A172 (cell line): ENCODE measurements around the gene TCF7. TPM values are rescaled to one million over a fixed set of nuclear protein-coding genes. Genes with fewer than 3 reads are reported as not detected.

ENCODE experiments used
- DNase-seq: peaks from one replicate; pipeline ENCODE4 v3.0.0-alpha.2; 2015; ENCODE audit warnings: low spot score
- total RNA-seq: library from RNA; depleted of rRNA; stranded (reverse); fragments of >200 nt; shearing (Covaris generic); gene quantifications from 2 replicates; pipeline ENCODE4 v1.2.3, GENCODE V29; 2014

The TCF7 gene
- total RNA-seq, 1 experiment from 2014 or later, result 4.8 TPM

DNA sequence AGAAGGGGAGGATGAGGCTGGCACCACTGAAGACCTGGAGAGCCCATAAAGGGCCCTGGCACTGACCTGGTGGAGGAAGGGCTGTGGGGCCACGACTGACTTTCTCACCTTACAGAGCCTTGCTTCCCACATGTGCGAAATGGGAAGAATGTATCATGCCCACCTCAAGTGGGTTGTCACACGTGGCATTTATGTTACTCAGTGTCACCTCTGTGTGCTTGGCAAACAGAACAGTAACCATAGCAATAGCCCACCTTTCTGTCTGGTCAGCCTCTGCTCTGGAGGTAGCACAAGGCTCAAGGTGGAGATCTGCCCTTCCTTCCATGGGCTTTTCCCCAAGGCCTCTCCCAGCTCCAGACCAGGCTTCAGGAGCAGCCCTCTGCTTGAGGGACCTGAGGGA is 16.7 kb downstream of the TCF7 start:
- DNase-seq, result no peak

DNA sequence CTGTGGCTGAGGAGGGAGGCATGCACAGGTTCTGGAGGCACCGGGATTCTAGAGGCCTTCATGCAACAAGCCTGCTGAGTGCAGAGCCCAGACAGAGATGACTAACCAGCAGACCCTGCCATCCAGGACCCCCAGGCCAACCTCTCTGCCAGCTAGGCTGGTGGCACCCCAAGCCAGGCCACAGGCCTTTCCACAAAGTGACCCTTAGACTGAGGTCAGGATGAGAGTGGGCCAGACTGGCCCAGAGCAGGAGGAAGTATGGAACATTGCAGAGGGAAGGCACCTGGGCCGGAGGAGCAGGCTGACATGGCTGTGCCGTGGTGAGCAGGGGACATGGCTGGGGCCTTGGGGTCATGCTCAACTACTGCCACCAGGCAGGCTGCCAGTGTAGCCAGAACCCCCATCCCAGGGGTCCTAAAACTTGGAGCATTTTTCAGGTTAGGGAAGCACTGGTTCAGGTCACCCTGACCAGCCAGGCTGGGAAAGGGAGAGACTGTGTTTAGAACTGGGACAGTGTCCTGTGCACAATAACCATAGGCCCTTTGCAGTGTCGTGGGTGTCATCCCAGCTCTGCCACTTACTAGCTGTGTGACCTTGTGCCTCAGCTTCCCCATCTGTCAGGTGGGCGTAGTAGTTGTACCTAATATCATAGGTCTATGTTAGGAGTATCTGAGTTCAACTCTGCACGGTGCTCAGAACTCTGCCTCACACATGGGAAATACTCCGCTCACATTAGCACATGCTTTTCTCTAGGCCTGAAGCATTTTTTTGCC is 17.3 kb downstream of the TCF7 start:
- DNase-seq, result no peak

DNA sequence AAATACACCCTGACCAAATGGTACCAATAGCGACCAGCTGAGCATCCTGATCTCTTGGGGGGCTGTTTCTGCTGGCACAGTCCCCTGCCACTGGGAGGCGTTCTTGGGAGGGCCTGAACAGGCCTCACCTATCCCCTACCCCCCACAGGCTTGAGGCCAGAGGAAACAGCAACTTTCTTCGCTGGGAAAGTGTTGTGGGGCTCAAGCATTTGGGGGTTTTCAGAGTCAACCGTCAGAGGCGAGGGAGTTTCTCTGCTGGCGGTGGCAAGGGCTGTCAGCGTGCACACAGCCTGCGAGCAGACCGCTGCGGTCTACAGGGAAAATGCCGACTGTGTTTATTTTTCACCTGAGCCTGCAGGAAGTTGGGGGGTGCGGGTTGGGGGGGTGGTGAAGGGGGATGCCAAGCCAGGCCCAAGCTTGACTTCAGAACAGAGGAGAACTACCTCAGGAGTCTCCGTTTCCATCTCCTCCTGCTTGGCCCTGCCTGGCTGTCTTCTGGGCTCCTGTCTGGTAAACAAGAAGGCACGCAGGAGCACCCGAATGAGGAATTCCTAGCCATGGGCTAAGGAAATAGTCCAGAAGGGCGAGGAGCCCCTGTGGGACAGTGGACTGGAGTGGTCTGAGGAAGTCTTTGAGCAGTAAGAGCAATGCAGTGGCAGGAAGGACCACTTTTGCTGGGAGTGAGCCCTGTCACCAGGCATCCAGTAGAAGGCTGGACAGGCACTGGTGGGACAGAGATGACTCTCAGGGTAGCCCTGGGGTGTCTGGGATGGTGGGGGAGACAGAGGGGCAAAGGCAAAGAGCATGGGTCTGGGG is 18.1 kb downstream of the TCF7 start:
- no peak for DNase-seq

DNA sequence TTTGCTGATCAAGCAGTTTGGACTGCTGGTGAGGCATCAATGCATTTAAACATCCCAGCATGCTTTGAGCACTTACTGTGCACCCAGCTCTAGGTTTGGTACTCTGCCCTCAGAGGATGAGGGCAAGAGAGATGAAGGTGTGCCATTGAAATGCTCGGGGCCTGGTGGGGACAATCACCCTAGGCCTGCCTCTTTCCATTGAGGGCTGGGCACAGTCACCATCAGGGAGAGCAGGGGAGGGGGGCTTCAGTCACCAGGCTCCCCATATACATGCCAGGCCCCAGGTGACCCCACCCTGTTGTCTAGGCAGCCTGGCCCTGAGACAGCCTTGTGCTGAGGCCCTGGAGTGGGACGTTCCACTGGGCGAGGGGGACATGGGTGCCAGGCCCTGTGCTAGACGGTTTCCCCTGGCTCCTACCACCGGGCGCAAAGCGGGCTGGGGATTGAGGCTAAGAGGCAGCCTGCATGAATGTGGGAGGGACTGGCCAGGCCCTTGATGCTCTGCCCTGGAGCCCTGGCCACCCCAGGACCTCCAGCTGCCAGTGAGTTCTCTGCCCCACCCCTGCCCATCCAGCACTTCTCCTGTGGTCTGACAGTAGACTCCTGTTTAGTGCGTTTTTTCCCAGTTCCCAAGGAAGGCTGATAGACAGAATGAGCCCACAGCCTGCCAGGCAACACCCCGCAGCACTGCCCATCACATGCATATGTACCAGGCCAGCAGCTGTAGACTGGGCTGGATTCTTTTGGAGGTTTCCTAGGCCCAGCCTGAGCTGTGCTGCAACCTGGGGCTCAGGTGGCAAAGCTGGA is 18.9 kb downstream of the TCF7 start:
- DNase-seq, result no peak

DNA sequence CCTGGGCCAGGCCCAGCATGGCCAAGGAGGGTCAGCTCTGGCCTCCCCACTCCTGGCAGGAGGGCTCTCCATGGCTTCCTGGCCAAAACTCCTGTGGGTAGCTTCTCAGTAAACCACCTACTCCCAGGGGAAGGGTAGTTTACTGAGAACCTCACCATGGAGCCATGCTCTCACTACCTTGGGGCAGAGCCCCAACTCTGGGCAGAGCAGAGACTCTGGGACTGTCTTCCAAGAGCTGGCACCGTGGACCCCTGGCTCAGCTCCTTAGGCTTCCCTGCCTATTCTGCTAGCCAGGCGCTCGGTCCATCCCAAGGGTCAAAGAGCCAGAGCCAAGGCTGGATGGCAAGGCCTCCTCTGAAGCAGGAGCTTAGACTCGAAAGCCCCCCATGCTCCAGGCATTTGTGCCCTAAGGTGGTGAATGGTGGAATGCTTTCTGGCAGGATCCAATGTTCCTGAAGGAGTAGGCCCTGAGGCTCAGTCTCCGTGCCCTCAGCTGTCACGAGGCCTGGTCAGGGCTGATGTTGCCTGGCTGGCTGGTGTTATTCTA is 19.6 kb downstream of the TCF7 start:
- DNase-seq, result no peak

DNA sequence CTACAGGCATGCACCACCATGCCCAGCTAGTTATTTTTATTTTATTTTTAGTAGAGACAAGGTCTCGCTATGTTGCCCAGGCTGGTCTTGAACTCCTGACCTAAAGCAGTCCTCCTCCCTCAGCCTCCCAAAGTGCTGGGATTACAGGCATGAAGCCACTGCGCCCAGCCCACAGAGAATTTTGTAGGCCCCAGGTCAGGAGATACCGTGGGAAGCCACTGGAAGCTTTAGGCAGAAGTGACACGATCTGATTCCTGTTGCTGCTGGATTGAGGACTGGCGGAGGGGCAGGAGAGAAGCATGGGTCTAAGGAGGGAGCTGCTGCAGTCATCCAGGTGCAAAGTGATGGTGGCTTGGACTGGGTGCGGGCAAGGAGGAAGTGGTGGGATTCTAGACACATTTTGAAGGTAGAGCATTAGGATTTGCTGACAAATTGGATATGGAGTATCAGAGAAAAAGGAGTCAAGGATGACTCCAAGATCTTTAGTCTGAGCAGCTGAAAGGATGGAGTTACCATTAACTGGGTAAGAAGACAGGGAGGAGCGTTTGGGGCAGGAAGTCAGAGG is 20.7 kb downstream of the TCF7 start:
- no peak for DNase-seq

DNA sequence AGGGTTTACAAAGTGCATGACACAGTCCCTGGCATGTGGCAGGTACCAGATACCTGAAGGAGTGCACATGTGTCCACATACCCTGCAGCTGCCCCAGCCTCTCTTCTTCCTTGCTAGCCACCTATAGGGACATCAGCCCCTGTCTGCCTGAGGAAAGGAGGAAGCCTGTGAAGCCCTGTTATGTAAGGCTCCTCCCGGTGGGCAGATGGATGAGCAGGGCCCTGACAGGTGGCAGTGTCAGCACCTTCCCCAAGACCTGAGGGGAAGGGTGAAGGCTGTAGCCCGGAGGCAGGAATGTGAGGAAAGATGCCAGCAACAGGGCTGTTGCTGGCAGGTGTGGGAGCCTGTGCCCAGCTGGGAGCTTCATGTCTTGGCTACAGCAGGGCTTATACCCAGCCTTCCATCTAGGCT is 21.7 kb downstream of the TCF7 start:
- DNase-seq, result no peak

DNA sequence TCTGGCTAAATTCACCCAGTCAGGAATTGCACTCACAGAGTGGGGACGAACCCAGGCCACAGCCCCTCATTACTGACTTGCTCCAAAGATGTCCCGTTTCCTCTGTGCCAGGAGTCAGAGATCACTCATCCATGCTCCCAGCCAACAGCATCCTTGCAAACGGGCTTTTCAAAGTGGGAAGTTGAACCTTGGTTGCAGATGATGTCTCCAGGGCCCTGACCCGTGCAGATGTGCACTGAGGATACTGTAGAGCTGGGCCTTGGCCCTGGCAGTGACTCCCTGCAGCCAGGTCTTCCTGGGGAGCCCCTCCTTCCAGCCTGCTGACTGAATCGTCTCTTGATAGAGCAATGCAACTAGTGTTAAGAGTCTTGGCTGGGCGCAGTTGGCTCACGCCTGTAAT is 22.3 kb downstream of the TCF7 start:
- DNase-seq, result no peak

DNA sequence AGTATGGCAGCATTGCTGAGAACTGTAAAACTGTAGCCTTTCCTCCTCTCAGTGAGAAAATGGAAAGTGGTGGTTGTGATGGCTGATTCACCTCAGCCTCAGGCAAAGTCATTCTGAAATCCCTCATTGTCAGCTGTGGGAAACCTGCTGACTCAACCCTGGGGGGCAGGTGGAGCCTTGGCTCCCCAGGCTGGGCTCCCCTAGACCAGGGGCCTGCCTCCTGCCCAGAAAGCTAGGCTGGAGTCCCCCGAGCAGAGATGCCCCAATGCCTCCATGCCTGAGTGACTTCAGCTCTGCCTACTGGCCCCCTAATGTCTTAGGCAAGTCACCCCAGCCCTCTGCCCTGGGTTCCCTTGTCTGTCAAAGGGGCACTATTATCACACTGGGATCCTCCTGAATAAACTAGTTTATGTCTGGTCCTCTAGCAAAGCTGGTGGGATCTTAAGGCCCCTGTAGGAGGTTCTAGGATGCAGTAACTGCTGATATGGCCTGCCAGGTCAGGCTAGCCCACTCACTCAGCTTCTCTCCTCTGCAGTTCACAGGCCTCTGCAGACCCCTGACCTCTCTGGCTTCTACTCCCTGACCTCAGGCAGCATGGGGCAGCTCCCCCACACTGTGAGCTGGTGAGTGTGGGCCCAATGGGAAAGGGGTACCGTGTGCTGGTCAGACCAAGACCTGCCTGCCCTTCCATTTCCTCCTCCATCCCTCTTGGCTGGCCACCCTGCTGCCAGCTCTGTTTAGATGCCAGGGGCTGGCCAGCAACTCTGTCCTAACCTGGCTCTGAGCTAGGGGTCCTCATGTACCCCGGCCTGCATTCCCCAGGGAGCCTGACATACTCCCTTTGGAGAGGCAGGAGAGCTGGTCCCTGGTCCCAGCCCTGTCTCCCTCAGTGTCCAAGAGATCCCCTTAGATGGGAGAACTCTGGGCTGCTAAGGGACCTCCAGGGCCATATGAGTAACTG is 24.2 kb downstream of the TCF7 start:
- DNase-seq, result peak; percentile 86

DNA sequence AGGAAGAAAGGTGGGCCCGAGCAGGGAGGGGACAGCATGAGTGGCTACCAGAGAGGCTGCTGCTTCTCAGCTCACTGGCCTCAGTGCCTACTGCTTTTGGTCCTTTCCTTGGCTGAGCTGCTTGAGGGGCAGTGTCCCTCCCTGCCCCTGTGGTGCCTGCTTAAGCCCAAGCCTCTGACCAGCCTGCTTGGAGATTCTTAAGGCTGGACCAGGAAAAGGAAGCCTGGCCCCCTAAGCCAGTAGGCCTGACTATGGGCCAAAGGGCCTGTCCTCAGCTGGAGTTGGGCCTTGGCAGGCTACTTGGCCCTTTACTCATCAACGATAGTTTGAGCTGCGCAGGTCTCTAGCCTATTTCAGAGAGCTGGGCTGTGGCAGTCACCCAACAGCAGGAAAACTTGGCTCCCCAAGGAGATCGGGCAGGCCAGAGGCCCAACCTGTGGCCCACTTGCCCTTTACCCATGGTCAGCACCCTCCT is 24.9 kb downstream of the TCF7 start:
- DNase-seq, result no peak

DNA sequence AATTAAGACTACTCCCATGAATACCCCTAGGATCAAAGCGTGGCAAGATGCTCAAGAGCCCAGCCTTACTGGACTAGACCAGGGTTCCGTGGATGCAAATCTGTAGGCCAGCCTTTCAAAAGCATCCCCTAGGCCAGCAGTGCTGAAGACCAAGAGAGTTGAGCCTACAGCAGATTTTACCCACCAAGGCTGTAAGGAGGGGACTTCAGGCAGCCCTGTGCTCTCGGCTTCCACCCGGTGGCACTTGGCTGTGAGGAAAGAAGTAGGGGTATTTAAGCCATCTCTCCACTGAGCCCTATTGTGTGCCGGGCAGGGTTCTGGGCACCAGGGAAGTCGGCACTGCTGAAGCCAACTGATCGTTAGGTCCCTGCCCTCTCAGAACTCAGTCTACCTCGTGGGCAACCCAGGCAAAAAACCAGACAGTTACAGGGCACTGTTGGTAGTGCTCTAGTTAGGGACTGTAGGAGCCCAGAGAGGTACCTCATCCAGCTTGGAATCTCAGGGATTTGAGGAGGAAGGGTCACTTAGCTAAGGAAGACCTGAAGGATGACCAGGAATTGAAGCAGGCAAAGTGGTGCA is 25.5 kb downstream of the TCF7 start:
- DNase-seq, result no peak

DNA sequence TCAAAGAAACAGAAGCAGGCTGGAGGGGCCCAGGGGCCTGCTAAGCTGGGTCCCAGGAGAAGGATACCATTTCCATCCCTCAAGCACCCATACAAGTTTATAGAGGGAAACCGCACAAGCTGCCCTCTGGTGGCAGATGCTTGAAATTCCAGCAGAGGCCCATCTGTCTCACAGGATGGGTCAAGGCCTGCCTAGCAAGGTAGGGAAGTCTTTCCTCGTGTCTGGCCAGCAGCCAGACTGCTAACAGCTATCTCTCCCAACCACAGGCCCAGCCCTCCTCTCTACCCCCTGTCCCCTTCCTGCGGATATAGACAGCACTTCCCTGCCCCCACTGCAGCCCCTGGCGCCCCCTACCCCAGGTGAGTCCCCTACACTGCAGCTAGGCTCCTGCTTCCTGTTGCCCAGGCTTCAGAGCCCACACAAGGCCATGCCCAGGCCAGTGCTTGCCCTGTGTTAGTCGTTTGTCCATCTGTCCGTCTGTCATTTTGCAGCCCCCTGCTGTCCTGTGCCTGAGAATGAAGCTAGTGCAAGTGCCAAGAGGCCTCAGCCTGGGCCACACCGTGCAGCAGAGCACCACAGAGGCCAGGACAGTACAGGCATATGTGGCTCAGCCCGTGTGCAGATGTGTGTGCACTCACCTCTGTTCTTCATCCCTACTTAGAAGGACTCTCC is 26.2 kb downstream of the TCF7 start:
- peak; percentile 89 for DNase-seq

DNA sequence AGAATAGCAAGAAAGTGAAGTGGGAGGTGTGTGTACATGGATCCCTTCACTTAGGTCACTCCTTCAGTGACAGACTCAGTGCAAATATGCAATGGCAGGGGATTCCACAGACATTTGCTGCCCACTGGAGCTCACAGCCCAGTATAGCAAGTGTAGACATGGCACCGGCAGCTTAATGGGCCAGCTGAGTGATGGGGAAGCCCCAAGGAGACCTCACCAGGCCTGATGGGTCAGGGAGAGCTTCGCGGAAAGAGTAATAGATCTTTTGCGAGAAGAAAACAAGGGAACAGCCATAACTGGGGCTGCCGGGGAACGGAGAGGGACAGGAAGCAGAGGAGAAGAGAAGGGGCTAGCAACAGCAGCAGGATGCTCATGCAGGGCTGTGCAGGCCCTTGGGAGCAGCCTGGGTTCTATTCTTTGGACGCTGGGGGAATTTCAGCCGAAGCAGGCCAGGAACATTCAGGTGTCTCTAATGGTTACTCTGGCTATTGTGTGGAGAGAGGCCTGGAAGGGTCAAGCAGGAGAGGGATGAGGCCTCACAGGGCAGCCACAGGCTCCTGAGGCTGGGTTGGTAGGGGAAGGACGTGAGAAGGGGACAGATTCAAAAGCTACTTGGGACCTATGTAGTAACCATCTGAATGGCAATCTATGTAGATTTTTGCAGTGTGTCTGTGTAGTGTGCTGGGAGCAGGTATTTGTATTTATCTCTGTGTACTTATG is 27.0 kb downstream of the TCF7 start:
- no peak for DNase-seq

DNA sequence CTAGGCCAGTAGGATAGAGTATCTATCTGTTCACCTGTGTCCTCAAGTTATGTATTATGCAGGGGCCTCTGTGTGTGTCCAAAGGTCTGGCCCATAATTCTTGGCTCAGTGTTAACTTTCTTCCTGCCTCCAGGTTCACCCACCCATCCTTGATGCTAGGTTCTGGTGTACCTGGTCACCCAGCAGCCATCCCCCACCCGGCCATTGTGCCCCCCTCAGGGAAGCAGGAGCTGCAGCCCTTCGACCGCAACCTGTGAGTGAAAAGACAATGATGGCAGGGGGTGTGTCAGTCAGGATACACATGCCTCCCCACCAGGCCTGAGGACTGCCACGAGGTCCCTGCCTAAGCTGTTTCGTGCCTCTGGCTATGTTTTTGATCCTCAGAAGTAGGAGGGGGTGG is 27.6 kb downstream of the TCF7 start:
- no peak for DNase-seq

DNA sequence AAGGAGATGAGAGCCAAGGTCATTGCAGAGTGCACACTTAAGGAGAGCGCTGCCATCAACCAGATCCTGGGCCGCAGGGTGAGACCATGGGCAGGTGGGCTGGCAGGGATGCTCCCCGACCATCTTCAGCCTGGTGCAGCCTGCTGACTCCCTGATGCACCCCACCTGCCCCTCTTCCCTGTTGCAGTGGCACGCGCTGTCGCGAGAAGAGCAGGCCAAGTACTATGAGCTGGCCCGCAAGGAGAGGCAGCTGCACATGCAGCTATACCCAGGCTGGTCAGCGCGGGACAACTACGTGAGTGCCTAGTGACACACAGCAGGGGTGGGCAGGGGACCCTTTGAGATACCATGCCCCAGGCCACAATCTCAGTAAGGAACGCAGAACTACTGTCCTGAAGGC is 28.3 kb downstream of the TCF7 start:
- no peak for DNase-seq

DNA sequence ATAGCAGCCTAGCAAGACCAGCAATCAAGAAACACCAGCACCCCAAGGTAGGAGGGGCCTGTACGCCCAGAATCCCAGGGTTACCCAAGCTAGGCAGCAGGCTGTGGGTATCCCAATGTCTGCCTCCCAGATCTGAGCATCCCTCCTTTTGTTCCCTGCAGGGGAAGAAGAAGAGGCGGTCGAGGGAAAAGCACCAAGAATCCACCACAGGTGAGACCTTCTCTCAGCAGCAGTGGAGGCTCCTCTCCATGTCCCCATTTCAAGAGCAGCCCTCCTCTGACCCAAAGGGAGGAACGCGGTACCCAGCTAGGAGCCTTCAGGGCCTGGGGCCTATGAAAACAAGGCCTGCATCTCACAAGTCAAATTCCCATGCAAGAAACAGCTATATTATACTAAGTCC is 28.9 kb downstream of the TCF7 start:
- DNase-seq, result no peak

DNA sequence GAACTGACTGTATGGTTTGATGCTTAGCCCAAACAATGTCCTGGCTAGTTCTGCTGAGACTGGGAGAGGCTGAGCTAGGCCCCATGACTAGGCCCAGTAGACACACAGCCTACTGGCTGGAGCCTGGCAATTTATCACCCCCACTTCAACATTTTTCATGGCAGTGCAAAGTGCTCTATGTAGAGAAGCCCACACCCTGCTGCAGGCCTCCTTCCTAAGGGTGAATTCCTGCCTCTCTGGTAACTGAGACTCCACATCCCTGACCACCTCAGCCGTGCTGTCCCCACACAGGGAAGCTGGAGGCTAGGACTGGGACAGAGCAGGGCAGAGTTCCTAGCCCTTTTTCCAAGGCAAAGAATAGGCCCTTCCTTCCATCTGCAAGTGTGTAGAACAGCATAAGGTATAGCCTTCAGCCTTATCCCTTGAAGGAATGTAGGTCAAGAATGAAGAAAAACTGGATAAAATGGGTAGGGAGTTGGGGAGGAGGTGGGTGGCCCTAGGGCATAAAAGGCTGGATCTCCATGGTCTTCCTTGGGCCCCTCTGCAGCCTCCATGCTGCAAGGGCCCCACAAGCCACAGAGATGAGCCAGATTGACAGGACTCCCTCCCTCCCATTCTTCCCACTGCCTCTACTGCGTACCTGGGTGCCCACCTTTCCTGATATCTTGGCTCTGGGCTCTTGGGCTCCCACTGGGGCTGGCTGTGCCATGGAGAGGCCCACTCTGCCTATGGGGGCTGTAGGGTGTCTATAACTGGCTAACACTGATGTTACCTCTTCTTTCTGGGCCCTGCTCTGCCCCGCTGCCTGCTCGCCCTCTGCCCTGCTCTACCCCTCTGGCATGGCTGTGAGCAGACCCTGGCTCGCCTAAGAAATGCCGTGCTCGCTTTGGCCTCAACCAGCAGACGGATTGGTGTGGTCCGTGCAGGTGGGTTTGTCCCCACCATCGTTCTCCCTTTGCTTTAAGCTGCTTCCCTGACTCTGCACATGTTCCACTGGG is 29.8 kb downstream of the TCF7 start:
- DNase-seq, result no peak
